ENCODE results near the gene ADRA1B.
"Not testable (repeated sequence)": the region's sequence is repeated elsewhere in the genome, so short reads cannot be mapped to it uniquely, and the experiment has no call there.

ADRA1B gene

DNA sequence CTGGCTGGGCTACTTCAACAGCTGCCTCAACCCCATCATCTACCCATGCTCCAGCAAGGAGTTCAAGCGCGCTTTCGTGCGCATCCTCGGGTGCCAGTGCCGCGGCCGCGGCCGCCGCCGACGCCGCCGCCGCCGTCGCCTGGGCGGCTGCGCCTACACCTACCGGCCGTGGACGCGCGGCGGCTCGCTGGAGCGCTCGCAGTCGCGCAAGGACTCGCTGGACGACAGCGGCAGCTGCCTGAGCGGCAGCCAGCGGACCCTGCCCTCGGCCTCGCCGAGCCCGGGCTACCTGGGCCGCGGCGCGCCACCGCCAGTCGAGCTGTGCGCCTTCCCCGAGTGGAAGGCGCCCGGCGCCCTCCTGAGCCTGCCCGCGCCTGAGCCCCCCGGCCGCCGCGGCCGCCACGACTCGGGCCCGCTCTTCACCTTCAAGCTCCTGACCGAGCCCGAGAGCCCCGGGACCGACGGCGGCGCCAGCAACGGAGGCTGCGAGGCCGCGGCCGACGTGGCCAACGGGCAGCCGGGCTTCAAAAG lies 55.7 kb downstream of the ADRA1B start:
- no peak for DNase-seq

DNA sequence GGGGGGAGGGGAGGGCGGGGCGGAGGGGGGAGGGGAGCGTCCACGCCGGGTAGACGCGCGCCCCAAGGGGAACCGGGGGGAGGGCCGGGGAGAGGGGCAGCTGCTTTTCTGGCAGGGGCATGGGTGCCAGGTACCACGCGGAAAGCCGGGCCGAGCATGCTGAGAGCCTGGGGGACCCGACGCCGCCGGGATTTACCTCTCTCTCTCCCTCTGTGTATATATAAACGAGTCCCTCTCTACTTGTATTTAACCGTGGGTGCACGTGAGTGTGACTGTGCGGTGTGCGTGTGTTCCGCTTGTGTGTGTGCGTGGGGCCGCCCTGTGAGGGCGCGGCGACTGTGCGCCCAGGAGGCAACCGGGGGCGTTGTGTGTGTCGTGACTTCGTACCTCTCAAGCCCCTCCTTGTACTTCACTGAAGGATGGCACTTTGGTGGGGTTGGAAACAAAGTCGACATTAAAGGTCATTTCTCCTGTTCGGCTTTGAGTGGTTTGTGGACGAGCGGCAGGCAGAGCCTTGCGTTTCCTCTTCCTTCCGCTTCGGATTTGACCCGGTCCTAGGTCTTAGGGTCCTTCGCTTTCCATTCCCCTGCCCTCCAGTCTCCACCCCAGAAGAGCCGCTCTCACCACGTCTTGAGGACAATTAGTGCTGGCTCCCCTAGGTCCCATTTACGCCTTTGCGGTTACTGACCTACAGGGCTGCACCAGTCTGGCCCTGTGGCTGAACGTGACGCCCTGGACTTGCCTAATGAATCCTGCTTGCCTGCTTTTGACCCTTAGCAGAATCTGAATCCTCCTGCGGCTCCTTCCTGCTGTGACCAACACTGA lies 56.5 kb downstream of the ADRA1B start:
- DNase-seq: no peak

DNA sequence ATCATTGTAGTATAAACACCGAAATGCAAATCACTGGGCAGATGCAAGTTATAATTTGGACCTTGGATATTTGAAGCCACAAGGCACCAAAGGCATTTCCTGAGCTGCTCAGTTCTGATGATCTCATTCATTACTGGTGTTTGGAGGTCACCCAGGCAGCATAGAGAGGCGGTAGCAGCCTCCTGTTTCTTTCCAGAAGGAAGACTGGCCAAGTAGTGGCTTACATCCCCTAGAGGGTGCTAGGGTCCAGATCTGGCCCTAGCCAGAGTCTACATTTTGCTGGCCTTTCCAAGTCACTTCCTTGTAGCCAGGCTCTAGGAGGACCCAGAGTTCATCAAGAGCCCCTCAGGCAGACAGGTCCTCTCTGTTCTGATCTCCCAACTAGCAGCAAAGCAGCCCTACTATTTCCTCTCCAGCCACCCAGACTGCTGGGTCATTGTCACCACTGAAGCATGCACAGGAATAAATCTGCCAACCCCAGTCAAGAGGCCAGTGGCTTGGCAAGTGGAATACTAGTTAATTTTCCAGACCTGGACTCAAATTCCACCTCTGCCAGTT lies 59.3 kb downstream of the ADRA1B start:
- peak; percentile 59 for DNase-seq

DNA sequence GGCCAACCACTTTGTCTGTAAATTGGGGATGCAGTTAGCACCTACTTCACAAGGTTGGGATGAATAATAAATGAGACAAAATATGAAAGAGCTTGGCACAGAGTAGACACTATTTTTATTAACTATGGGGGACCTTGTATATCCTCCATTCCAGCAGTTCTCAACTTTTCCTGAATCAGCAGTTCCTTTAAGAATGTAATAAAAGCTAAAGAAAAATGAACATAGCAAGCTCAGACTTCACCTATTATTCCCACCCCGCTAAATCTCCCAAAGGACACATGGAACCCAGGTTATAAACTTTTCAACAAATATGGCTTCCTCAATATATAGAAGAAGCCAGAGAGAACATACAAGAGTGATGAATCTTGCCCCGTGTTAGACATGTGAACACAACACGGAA lies 60.6 kb downstream of the ADRA1B start:
- DNase-seq: no peak

DNA sequence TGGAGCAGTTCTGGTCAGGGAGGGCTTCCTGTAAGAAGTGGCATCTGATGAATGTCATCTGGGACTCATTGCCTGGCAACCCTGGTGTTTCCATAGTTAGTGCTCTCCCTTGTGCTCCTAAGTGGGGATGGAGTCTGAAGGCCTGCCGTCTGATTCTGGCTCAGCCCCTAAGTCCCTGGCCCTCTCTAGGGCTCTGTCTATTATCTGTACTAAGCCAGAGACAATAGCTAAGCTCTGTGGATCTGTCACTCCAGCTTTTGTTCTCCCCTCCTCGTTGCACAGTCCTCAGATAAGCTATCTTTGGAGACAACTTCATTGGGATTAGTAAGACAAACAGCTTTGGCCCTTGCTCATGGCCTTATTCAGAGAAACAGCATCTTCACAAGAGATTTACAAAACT lies 62.1 kb downstream of the ADRA1B start:
- DNase-seq: no peak

DNA sequence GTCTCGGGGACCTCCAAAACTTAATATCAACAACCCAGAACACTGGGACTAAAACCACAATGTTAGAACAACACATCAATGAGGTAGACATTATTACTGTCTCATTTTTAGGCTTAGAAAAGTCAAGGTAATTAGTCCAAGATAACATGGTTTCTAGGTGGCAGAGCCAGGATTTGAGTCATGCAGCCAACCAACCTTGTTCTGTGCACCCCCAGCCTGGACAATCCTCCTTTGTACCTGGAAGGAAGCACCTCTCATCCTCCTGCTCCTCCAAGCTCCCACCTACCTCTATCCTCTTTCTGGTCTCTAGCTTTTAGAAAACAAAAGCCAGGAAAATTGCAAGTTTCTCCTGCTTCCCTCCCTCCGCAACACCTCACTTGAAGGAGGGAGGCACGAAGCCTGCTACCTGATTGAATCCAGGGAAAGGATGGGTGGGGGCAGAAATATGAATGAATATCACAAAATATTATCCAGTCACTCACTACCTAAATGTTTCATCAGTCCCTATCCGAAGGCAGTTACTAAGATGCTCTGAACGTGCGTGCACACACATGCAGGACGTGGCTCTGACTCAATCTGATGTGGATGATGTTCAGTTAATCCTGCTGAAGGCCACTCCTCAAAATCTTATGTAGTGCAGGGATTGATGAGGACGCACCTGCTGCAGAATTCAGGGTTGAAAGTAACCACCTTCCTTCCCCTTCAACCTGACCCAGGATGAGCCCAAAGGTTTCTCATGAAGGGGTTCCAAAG lies 66.3 kb downstream of the ADRA1B start:
- DNase-seq: no peak

DNA sequence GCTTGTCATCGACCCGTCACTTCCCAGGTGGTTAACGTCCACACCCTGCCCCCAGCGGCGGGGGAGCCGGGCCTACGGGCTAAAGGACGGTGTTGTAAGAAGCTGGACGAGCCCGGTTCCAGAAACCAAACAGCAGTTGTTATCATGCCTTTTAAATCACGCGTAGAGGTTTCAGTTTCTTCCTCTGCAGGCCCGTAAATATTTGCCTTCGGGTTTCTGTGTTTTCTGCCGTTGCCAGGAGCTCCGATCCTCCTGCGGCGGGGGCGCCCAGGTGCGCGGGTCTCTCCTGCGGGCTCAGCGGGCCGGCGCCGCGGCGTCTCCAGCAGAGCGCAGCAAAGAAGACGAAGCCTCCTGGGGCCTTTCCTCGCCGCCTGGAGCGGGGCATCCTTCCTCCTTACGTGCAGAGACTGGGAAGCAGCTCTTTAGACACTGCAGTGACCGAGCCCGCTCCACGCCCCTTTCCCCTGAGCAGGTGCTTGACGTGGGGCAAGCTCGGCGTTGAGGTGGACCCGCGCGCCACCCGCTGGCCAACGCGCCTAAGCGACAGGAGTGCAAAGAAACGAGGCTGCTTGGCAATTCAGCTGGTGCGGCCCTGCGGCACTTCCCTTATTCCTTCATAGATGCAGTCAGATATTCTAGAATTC lies 70.9 kb downstream of the ADRA1B start:
- DNase-seq: no peak

DNA sequence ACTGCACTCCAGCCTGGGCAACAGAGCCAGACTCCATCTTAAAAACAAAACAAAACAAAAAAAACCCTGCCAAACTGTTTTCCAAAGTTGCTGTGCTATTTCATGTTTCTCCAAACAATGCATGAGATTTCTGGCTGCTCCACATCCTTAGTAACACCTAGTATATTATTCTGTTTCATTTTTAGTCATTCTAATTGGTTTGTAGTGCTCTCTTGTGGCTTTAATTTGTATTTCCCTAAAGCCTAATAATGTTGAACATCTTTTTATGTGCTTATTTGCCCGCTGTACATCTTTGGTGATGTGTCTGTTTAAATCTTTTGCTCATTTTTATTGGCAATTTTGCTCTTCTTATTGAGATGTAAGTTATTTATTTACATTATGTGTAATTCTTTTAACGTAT lies 74.2 kb downstream of the ADRA1B start:
- DNase-seq: no peak

DNA sequence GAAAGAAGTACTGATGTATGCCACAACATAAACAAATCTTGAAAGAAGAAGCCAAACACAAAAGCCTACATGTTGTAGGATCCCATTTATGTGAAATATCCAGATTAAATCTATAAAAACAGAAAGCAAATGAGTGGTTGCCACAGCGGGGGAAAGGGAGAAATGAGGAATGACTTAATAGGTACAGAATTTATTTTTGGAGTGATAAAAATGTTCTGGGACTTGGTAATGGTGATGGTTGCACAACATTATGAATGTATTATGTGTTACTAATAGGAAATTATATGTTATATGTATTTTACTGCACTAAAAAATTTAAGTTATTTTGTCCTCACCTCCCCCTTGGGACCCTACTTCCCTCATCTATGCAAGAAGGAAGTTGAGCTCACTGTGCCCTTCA lies 76.3 kb downstream of the ADRA1B start:
- DNase-seq: no peak

DNA sequence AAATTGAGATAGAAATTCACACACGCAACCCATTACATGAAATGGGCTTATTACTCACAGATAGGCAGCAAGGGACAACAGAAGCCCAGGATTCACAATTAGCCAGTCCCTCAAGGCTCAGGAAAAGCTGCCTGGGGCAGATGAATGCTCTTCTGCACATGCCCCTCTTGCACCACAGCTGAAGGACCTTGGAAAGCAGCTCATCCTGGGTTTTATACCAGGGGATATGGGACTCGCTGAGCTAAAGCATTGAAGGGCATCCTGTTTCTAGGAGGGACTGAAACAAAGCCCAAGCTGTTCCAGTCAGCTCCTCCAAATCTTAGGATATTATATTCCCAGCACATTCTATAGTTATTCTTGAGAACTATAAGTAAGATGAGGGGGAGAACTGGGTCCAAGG lies 76.9 kb downstream of the ADRA1B start:
- no peak for DNase-seq

DNA sequence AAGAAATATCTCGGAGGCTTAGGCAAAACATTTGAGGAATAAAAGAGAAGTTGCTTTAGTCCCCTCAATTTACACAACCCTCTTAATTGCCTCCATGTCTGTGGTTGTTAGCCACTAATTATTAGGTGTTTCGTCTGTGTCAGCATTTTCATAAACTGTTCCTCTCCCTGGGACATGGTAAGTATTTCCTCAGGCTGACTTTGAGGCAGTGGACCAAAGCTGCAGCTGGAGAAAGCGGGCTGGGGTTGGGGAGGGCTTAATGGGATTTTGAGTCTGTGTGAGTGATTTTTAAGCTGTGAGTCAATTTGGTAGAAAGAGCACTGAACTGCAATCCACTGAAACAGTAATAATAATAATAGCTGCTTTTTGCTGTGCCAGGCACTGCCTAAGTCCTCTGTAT lies 79.6 kb downstream of the ADRA1B start:
- DNase-seq: no peak

DNA sequence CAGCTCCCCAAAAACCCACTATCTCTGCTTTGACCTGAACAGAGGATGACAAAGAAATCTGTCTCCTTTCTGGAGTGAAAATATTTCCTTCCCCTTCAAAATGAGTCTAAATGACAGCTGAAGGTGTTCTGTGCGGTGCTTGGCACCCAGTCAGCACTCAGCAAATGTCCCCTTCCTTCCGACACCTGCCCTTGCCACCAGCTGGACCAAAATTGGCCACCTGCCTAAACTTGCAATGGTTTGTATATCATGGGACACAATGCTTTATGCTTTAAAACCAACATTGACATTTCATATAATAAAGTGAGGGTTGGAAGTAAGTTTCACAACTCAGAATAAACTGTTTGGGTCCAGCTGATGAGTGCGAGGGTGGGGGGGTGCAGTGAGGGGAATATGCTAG lies 85.2 kb downstream of the ADRA1B start:
- no peak for DNase-seq

DNA sequence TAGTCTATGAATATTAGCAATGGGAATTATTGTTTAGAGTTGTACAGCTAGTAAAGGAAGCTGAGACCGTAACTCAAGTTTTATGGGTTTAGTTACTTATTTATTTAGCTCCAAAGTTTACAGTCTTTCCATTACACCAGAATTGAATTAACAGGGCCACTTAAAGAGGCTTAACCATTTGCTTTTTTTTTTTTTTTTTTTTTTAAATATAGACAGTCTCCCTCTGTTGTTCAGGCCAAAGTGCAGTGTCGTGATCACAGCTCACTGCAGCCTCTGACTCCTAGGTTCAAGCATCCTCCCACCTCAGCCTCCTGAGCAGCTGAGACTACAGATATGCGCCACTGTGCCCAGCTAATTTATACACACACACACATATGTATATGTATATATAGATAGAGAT lies 91.2 kb downstream of the ADRA1B start:
- no peak for DNase-seq

DNA sequence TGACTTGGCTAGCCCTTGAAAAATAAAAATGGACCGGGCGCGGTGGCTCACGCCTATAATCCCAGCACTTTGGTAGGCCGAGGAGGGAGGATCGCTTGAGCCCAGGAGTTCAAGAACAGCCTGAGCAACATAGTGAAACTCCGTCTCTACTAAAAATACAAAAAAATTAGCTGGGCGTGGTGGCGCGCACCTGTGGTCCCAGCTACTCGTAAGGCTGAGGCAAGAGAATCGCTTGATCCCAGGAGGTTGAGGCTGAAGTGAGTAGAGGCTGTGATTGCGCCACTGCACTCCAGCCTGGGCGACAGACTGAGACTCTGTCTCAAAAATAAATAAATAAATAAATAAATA lies 92.2 kb downstream of the ADRA1B start:
- not testable (repeated sequence) for DNase-seq

DNA sequence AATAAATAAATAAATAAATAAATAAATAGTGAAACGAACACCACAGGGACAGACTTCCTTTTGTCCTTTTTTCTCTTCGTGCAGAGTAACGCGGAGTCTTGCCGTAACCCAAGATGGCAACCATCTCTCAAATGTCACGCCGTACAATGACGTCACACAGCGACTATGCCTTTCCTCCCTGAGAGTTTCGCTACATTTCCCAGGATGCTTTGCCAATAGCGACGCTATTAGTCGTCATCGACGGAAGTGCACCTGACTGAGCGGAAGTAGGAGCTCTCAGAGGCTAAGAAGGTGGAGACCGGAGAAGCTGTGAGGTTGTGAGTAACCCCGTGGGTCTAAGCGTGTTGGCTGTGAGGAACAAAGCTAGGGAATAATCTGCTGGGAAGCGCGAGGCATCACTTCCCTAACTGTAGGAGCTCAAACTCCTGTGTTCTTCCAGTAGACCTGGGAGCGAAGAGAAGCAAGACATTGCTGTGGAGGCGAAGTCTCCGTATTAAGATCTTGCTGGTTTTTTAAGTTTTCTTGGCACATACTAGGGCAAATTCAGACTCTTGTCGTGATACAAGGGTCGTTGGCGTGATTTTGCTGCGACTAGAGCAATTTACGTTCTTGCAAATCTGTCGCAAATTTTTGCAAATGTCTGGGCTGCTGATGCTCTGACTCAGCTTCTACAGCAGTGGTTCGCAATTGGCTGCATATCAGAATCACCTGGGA lies 92.8 kb downstream of the ADRA1B start, which contains the start of gene TTC1:
Gene TTC1 (plus strand): TSS at position 263 of the 714 bp plus-strand sequence. CDS start 1,390 bp downstream, outside the sequence.
- peak; percentile 88 for DNase-seq

DNA sequence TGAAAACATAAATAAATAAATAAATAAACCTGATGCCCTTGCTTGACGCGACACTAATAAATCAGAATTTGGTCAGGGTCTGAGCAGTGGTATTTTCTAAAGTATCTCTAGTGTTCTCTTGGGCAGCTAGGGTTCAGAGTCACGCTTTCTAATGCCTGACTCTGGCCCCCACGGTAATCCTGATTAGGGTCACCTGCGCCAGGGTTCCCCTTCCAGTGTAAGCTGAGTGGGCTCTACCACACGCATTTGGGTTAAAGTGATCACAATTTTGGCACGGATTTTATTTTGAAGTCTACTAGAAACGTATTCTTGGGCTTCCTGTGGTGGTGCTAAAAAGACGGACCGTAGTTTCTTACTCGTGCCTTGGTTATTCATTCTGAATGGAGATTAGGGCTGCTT lies 93.3 kb downstream of the ADRA1B start:
- no peak for DNase-seq

DNA sequence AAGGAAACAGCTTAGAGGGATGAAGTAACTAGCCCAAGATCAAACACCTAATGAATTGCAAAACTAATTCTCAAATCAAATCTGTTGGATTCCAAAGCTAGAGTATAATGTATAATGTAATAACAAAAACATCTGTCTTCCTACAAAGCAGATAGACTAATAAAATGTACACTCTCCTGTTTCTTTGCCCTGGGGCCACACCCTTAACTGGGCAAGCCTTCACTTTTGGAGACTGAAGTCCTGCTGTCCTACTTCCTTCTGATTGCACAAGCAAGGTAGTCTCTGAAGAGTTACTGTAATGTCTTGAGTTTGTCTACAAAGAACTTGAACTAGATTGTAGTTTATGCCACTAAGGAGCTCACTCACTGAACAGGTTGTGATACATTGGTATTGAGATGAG lies 95.2 kb downstream of the ADRA1B start:
- no peak for DNase-seq

DNA sequence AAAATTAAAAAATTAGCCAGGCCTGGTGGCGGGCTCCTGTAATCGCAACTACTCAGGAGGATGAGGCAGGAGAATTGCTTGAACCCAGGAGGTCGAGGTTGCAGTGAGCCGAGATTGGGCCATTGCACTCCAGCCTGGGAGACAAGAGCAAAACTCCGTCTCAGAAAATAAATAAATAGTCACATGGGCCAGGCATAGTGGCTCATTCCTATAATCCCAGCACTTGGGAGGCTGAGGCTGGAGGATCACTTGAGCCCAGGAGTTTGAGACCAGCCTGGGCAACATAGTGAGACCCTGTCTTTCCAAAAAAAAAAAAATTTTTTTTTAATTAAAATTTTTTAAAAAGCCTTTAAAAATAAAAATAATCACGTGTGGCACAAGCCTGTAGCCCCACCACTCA lies 97.9 kb downstream of the ADRA1B start:
- not testable (repeated sequence) for DNase-seq

DNA sequence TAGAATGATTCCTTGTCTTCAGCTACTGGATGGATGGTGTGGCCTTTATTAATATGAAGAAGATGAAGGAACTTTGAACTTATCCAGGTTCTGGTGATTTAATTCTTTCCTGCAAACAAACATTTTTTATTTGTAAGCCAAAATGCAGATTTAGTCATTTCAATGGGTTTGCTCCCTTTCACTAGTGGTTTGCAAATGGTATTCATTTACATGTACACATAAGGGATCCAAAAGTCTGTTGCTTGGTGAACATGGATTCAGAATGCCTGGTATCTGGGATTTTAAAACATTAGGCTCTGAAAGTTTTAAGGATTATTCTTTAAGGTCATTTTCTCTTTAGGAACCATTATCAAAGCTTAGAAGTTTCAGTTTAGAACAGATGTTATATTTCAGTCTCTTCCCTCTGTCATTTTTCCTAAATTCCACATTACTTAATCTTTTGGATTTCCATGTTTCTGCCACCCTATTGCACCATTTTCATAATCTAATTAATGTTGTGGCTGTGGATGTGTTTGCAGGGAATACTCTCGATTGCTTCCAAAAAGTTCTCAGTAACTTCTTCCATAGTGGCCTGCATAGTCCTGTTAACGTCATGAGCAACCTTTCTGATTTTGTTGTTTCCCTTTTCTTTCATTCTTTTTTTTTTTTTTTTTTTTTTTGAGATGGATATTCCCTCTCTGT lies 102.8 kb downstream of the ADRA1B start:
- DNase-seq: no peak

DNA sequence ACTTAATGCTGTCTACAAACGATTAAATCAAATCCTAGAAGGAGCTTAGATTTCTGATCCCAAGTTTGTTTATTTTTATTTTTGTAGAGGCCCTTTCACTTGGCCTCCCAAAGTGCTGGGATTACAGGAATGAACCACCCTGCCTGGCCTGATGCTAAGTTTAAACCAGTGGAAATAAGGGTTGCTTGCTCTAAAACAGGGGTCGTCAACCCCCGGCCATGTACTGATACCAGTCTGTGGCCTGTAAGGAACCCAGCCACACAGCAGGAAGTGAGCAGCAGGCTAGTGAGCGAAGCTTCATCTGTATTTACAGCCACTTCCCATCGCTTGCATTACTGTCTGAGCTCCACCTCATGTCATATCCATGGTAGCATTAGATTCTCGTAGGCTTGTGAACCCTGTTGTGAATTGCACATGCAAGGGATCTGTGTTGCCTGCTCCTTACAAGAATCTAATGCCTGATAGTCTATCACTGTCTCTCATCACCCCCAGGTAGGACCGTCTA lies 104.0 kb downstream of the ADRA1B start:
- no peak for DNase-seq

DNA sequence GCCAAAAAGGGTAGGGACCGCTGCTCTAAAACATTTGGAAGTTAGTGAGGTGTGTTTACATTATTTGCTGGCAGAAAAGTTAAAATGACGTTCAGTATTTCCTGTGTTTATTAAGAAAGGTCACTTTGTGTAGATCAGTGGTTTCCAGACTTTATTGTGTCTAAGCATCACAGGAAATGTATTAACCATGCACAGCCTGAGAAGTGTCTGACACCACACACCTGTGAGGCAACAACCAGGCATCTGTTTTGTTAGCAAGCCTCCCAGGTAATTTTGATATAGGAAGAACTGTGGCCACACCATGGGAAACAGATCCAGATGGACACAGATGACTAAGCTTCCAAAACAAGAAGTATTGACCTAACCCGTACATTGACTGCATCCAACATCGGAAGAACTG lies 104.7 kb downstream of the ADRA1B start:
- no peak for DNase-seq

Data from T1000 (cell line).